H9 (cell line): Measurements from ENCODE around the gene USP21. TPM values are rescaled to one million over a fixed set of nuclear protein-coding genes. Genes with fewer than 3 reads are reported as not detected.

Experiments
- DNase-seq: peaks from one replicate; pipeline ENCODE4 v3.0.0-alpha.2; 2017
- H2AFZ ChIP-seq: one replicate; pipeline ENCODE4 v1.6.1; 2013; ENCODE audit warnings: mild to moderate bottlenecking, low read length, control low read depth, moderate library complexity
- H2AK5ac ChIP-seq: 2 replicates; pipeline ENCODE4 v1.6.1; 2013; ENCODE audit warnings: low read length, control low read depth, mixed read lengths; ENCODE audit not compliant: insufficient read length
- H2BK120ac ChIP-seq: one replicate; pipeline ENCODE4 v1.6.1; 2013; ENCODE audit warnings: low read depth, mild to moderate bottlenecking, low read length, control low read depth, inconsistent platforms; ENCODE audit not compliant: poor library complexity, severe bottlenecking
- H2BK12ac ChIP-seq: 2 replicates; pipeline ENCODE4 v1.6.1; 2013; ENCODE audit warnings: low read length, control low read depth, mixed read lengths, low read depth; ENCODE audit not compliant: insufficient read length
- H2BK15ac ChIP-seq: 2 replicates; pipeline ENCODE4 v1.6.1; 2013; ENCODE audit warnings: low read depth, low read length, control low read depth
- H2BK20ac ChIP-seq: one replicate; pipeline ENCODE4 v1.6.1; 2013; ENCODE audit warnings: low read depth, mild to moderate bottlenecking, low read length, control low read depth, inconsistent platforms; ENCODE audit not compliant: poor library complexity, severe bottlenecking
- H2BK5ac ChIP-seq: 2 replicates; pipeline ENCODE4 v1.6.1; 2013; ENCODE audit warnings: low read length, control low read depth, mixed read lengths; ENCODE audit not compliant: insufficient read length
- H3K14ac ChIP-seq: 2 replicates; pipeline ENCODE4 v1.6.1; 2013; ENCODE audit warnings: low read length, control low read depth; ENCODE audit not compliant: insufficient read depth
- H3K18ac ChIP-seq: 2 replicates; pipeline ENCODE4 v1.6.1; 2013; ENCODE audit warnings: low read depth, mild to moderate bottlenecking, mixed read lengths, low read length, control low read depth; ENCODE audit not compliant: insufficient read length
- H3K23ac ChIP-seq: 2 replicates; pipeline ENCODE4 v1.6.1; 2013; ENCODE audit warnings: low read length, control low read depth, mixed read lengths, low read depth; ENCODE audit not compliant: insufficient read length
- H3K23me2 ChIP-seq: 2 replicates; pipeline ENCODE4 v1.6.1; 2013; ENCODE audit warnings: low read depth, mild to moderate bottlenecking, mixed read lengths, low read length, control low read depth; ENCODE audit not compliant: insufficient read length, poor library complexity, severe bottlenecking
- H3K27ac ChIP-seq: 2 replicates; pipeline ENCODE4 v1.5.1; 2013; ENCODE audit warnings: low read length, control low read depth, mixed read lengths, low read depth; ENCODE audit not compliant: insufficient read length
- H3K27me3 ChIP-seq: 2 replicates; pipeline ENCODE4 v1.6.1; 2013; ENCODE audit warnings: low read length, control low read depth, inconsistent platforms; ENCODE audit not compliant: insufficient read depth
- H3K4ac ChIP-seq: 2 replicates; pipeline ENCODE4 v1.6.1; 2013; ENCODE audit warnings: low read depth, mild to moderate bottlenecking, control low read depth, inconsistent platforms, low read length, moderate library complexity
- H3K4me1 ChIP-seq: 2 replicates; pipeline ENCODE4 v1.6.1; 2013; ENCODE audit warnings: low read length, control low read depth, inconsistent platforms; ENCODE audit not compliant: insufficient read depth
- H3K4me2 ChIP-seq: 2 replicates; pipeline ENCODE4 v1.6.1; 2013; ENCODE audit warnings: low read length, control low read depth, mixed read lengths; ENCODE audit not compliant: insufficient read length, insufficient read depth
- H3K56ac ChIP-seq: 2 replicates; pipeline ENCODE4 v1.6.1; 2013; ENCODE audit warnings: low read depth, mild to moderate bottlenecking, mixed read lengths, low read length, control low read depth; ENCODE audit not compliant: insufficient read length
- H3K79me1 ChIP-seq: 2 replicates; pipeline ENCODE4 v1.6.1; 2013; ENCODE audit warnings: low read depth, mild to moderate bottlenecking, moderate library complexity, low read length, control low read depth, inconsistent platforms; ENCODE audit not compliant: insufficient read depth, poor library complexity, severe bottlenecking
- H3K79me2 ChIP-seq: 2 replicates; pipeline ENCODE4 v1.6.1; 2013; ENCODE audit warnings: low read length, control low read depth, inconsistent platforms; ENCODE audit not compliant: insufficient read depth
- H3K9ac ChIP-seq: 2 replicates; pipeline ENCODE4 v1.6.1; 2013; ENCODE audit warnings: low read length, control low read depth, mixed read lengths; ENCODE audit not compliant: insufficient read length; ENCODE audit errors: extremely low read depth
- H3K9me3 ChIP-seq: one replicate; pipeline ENCODE4 v1.6.1; 2013; ENCODE audit warnings: low read depth, low read length, inconsistent platforms; ENCODE audit not compliant: control insufficient read depth
- H3T11ph ChIP-seq: one replicate; pipeline ENCODE4 v1.6.1; 2013; ENCODE audit warnings: mild to moderate bottlenecking, low read length, control low read depth, inconsistent platforms
- H4K20me1 ChIP-seq: one replicate; pipeline ENCODE4 v1.6.1; 2013; ENCODE audit not compliant: control insufficient read depth, insufficient read length, insufficient read depth
- H4K5ac ChIP-seq: 2 replicates; pipeline ENCODE4 v1.6.1; 2013; ENCODE audit warnings: low read depth, mild to moderate bottlenecking, mixed read lengths, low read length, control low read depth; ENCODE audit not compliant: insufficient read length
- H4K8ac ChIP-seq: replicated peaks from 2 replicates; pipeline ENCODE4 v1.6.1; 2013; ENCODE audit warnings: low read length, control low read depth, mixed read lengths, low read depth; ENCODE audit not compliant: insufficient read length
- H4K91ac ChIP-seq: 2 replicates; pipeline ENCODE4 v1.6.1; 2013; ENCODE audit warnings: low read depth, mild to moderate bottlenecking, moderate library complexity, mixed read lengths, low read length, control low read depth; ENCODE audit not compliant: insufficient read length
- H3K27ac Mint-ChIP-seq, 3 experiments: 2 replicates in 2 of 3; 3 replicates in 1 of 3; pipeline ENCODE4 v1.8.0; 2020 to 2021; ENCODE audit warnings: mixed read lengths in 3 of 3, mild to moderate bottlenecking in 1 of 3, moderate library complexity in 1 of 3
- H3K27me3 Mint-ChIP-seq: 2 replicates; pipeline ENCODE4 v1.8.0; 2021; ENCODE audit warnings: low read depth, mild to moderate bottlenecking, moderate library complexity, mixed read lengths
- H3K36me3 Mint-ChIP-seq, 3 experiments: 2 replicates in 2 of 3; 3 replicates in 1 of 3; pipeline ENCODE4 v1.8.0; 2020 to 2021; ENCODE audit warnings: low read depth in 3 of 3, mixed read lengths in 3 of 3; ENCODE audit not compliant: insufficient read depth in 1 of 3
- H3K4me1 Mint-ChIP-seq, 2 experiments: 2 replicates each; pipeline ENCODE4 v1.8.0; 2020; ENCODE audit warnings: mixed read lengths in 2 of 2
- H3K4me3 Mint-ChIP-seq, 2 experiments: 2 replicates in 1 of 2; 3 replicates in 1 of 2; pipeline ENCODE4 v1.8.0; 2020 to 2021; ENCODE audit warnings: mild to moderate bottlenecking in 2 of 2, mixed read lengths in 2 of 2, moderate library complexity in 1 of 2
- H3K9me3 Mint-ChIP-seq, 2 experiments: 2 replicates in 1 of 2; 3 replicates in 1 of 2; pipeline ENCODE4 v1.8.0; 2020; ENCODE audit warnings: mild to moderate bottlenecking in 2 of 2, mixed read lengths in 2 of 2, moderate library complexity in 1 of 2
- CTCF ChIP-seq: fragments of 200-600 bp; sonication (generic); conservative IDR thresholded peaks from 3 replicates; pipeline ENCODE4 v1.8.0; 2021; ENCODE audit warnings: antibody characterized with exemption, mild to moderate bottlenecking
- WGBS: extraction: QIAGEN DNeasy Blood & Tissue Kit; methylation state at CpG from one replicate; pipeline ENCODE4 v1.1.7; 2013; ENCODE audit warnings: missing lambda C conversion rate, low lambda C conversion rate, mixed read lengths; ENCODE audit not compliant: insufficient read length; ENCODE audit errors: extremely low coverage; 5-methylcytosine and 5-hydroxymethylcytosine counted together
- total RNA-seq: library from RNA; stranded (reverse); gene quantifications from 2 replicates; pipeline ENCODE4 v1.2.1, GENCODE V29; 2021

Gene USP21
- total RNA-seq, 1 experiment from 2014 or later: 17.9 TPM

GRCh38 chr1:161163793-161164192 lies 4.5 kb downstream of the USP21 start:
- no peak for TF ChIP-seq CTCF
- Mint-ChIP-seq H3K27me3 (no peaks in the 10 kb centered on the region; the same call in 1 of the 2 replicates), H3K9me3 (no peaks in the 10 kb centered on the region), H3K27ac (no peak overlapping the region), H3K36me3 (peaks cover 19 to 58% (median 42%) of the 10 kb centered on the region in 3 experiments), H3K4me1 (peaks cover 27 to 31% of the 10 kb centered on the region in 2 experiments), H3K4me3 (peak overlapping the region in 1 of 2 experiments; percentile 4; a peak in 1 of 5 replicates)
- no peak overlapping the region for H3K9ac ChIP-seq
- H3K56ac ChIP-seq: no peak overlapping the region
- no peaks in the 10 kb centered on the region for H3K79me1 ChIP-seq
- no peak overlapping the region for H3T11ph ChIP-seq
- WGBS: no CpG with 5 or more reads among the region's 5 CpGs
- H2AFZ ChIP-seq: no peak overlapping the region
- H3K27ac ChIP-seq: no peak overlapping the region
- no peak overlapping the region for H2BK5ac ChIP-seq
- no peak overlapping the region for H3K14ac ChIP-seq
- H2BK20ac ChIP-seq: no peak overlapping the region
- no peak overlapping the region for H4K8ac ChIP-seq
- no peak overlapping the region for H2BK120ac ChIP-seq
- no peaks in the 10 kb centered on the region for H4K20me1 ChIP-seq
- H4K5ac ChIP-seq: no peak overlapping the region
- H2BK12ac ChIP-seq: no peak overlapping the region
- no peaks in the 10 kb centered on the region for H3K79me2 ChIP-seq
- H3K9me3 ChIP-seq: no peaks in the 10 kb centered on the region
- no peaks in the 10 kb centered on the region for H3K4me1 ChIP-seq
- no peak overlapping the region for H3K23ac ChIP-seq
- no peak overlapping the region for H3K4ac ChIP-seq
- H4K91ac ChIP-seq: no peak overlapping the region
- H3K23me2 ChIP-seq: peaks cover 16% of the 10 kb centered on the region
- DNase-seq: no peak
- H3K27me3 ChIP-seq: no peaks in the 10 kb centered on the region
- no peak overlapping the region for H2AK5ac ChIP-seq
- H2BK15ac ChIP-seq: no peak overlapping the region
- no peak overlapping the region for H3K4me2 ChIP-seq
- no peak overlapping the region for H3K18ac ChIP-seq
